HG02981 (cell line): ENCODE measurements around the gene TSGA10IP.

ENCODE experiments used
- ATAC-seq: cut with Tn5 transposase; IDR thresholded peaks from one replicate; pipeline ENCODE4 v1.9.1; 2021; ENCODE audit warnings: mild to moderate bottlenecking, moderate library complexity; ENCODE audit not compliant: unreplicated experiment

The TSGA10IP gene

GRCh38 chr11:65917434-65918210 is 27.7 kb upstream of the TSGA10IP start:
- no peak for ATAC-seq

DNA sequence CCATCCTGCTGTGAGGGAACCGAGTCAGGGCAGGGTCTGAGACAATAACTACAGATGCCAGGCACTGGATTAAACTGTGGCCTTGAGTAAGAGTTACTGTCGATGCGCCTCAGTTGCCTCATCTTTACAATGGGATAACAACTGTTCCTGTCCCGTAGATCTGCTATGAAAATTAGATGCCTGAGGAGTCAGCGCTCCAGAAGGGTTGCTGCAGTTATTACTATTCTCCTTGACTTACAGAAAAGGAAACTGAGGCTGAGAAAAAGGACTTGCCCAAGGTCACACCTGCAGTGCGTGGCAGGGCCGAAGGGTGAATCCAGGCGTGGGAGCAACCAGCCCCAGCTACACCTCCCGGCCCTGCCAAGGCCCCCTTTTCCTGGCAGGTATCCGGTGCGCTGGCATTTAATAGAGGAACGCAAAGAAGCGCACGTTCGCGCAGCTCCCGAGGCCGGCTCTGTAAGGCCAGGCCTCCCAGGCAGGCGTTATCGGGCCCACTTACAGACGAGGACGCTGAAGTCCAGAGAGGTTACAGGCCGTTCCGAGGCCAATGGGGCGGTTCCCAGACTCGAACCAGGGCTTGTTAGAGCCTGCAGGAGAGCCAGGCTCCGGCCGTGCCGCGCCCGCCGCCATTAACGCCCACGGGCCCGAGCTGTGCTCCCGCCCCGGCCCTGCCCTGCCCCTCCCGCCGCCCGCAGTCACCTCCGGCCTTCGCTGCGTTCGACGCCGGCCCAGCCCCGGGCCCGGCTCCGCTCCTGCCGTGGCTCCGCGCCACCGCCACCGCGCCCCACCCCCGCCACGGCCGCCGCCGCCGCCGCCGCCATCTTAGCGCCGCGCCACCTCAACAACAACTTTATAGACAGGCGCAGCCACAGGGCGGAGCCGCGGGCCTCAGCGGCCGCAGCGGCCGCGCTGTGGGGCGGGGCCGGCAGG is 26.8 kb upstream of the TSGA10IP start, which contains the start of gene C11orf68:
C11orf68 (minus strand) TSS at position 852 of the 930 bp plus-strand sequence; CDS start at position 821, 31 bp downstream.
- peak; percentile 55 for ATAC-seq

DNA sequence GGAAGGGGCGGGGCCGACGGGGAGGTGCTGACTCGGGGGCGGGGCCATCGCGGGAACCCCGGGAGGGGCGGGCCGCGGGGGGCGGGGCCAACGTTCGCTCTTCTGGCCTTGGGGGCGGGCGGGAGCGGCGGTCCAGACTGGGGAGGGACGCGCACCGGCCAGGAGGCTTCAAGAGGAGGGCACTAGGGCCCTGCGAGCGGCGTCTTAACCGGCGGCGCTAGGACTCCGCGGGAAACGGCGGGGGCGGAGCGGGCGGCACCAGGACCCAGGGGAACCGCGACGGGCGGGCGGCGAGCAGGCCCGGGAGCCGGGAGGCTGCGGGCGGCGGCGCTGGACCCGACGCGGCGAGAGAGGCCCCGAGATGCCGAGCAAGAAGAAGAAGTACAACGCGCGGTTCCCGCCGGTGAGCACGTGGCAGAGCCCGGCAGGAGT is 26.1 kb upstream of the TSGA10IP start, which contains the start of gene DRAP1:
DRAP1 (plus strand) TSS at position 286 of the 432 bp plus-strand sequence; CDS start at position 362, 76 bp downstream.
- ATAC-seq = peak; percentile 74

GRCh38 chr11:65919573-65920371 is 25.5 kb upstream of the TSGA10IP start:
- ATAC-seq = peak; percentile 33

DNA sequence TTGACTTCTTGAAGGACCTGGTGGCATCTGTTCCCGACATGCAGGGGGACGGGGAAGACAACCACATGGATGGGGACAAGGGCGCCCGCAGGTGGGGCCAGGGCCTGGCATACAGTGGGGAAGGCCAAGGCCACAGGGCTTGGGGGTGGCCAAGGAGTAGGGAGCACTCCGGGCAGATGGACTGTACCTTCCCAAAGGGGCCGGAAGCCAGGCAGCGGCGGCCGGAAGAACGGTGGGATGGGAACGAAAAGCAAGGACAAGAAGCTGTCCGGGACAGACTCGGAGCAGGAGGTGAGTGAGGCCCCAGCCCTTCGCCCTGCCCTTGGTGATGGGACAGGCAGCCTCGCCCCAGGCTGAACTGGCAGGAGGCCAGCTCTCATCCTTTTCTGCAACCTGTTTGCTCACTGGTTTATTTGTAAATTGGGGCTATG is 24.9 kb upstream of the TSGA10IP start:
- no peak for ATAC-seq

DNA sequence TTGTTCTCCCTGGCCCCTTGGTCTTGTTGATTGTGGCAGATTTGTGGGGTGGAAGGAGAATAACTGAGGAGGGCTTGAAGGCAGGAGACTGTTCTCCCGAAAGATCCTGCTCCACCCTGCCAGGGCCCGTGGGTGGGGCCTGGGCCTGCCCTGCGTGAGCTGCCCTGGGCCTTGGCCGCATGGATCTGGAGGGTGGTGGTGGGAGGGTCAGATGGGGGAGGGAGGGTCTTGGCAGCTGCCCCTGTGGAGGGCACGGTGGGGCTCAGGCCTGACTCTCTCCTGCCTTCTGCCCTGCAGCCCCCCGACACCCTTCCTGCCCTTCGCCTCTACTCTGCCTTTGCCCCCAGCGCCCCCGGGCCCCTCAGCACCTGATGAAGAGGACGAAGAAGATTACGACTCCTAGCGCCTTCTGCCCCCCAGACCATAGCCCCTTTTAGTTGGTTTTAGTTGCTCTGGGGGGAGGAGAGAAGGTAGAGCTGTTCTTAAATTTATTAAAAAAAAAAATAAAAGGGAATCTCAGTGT is 24.2 kb upstream of the TSGA10IP start:
- no peak for ATAC-seq

DNA sequence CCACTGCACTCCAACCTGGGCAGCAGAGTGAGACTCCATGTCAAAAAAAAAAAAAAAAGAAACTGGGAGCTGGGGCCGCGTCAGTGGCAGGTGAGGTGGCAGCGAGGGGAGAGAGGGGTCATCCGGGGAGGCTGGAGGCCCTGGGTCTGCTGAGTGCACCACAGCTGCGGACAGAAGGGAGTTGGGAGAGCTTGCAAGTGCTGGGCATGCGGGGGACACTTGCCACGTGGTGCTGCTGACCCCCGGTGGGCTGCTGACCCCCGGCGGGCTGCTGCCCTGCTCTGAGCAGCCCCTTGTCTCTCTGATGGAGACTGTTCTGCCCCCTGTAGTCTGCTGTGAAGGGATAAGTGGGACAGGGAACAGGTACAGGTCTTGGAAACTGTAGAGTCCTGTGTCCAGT is 23.4 kb upstream of the TSGA10IP start:
- ATAC-seq = no peak

- no peak for ATAC-seq
These were observed 22.7 kb upstream of the TSGA10IP start for GRCh38 chr11:65922565-65922964.

- ATAC-seq = no peak
These were observed 19.9 kb upstream of the TSGA10IP start for GRCh38 chr11:65925397-65925796.

DNA sequence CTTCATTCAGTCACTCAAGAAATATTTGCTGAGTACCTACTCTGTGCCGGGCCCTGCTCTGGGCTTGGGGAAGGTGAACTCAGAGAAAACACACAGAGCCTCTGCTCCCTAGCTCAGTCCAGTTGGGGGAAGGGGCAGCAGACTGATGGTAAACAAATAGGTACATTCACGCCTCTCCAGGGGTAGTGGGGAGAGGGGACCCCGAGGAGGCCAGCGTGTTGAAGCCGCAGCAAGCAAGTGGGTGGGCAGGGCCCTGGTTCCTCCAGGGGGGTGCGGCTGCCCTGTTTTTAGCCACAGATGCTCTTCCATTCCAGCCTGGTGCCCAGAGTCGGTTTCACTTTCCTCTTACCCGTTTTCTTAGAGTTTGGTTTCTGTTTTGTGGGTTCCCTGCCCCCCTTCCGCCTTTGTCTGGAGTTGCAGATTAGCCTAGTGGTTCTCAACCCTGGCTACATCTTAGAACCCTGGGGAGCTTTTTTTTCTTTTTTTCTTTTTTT is 17.3 kb upstream of the TSGA10IP start:
- ATAC-seq = peak; percentile 75

- ATAC-seq = no peak
These were observed 16.6 kb upstream of the TSGA10IP start for GRCh38 chr11:65928667-65929066.

GRCh38 chr11:65931773-65932557 is 13.3 kb upstream of the TSGA10IP start:
- no peak for ATAC-seq

- no peak for ATAC-seq
These were observed 12.7 kb upstream of the TSGA10IP start for GRCh38 chr11:65932558-65932919.

DNA sequence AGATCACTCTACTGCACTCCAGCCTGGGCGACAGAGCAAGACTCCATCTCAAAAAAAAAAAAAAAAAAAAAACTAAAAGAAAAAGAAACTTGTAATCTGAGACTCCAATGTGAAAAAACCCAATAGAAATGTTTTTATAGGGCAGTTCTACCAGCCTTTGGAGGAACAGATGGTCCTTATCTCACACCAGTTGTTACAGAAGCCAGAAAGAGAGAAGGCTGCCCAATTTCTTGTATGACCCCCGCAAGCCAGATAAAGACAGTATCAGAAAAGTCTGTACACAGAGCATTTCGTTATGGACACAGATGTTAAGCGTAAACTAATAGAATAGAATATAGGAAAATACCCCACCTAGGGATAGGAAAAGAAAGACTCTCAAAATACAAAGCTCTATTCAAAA is 11.3 kb upstream of the TSGA10IP start:
- no peak for ATAC-seq

DNA sequence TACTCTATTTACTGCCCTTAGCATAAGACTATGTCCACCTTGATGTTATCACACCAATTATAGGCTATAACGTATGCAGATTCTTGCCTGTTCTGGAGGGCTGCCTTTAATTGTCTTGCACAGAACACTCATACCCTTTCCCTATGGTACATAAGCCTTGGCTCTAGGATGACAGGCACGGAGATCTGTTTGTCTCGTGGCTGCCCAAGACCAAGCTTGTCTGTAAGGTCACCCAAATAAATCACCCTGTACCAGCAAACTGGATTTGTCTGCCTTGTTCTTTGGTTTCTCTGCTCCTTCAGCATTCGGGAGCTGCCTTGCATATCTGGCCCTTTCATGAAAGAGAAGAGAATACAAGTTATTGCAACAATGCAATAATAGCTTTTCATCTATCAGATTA is 7.5 kb upstream of the TSGA10IP start:
- no peak for ATAC-seq

DNA sequence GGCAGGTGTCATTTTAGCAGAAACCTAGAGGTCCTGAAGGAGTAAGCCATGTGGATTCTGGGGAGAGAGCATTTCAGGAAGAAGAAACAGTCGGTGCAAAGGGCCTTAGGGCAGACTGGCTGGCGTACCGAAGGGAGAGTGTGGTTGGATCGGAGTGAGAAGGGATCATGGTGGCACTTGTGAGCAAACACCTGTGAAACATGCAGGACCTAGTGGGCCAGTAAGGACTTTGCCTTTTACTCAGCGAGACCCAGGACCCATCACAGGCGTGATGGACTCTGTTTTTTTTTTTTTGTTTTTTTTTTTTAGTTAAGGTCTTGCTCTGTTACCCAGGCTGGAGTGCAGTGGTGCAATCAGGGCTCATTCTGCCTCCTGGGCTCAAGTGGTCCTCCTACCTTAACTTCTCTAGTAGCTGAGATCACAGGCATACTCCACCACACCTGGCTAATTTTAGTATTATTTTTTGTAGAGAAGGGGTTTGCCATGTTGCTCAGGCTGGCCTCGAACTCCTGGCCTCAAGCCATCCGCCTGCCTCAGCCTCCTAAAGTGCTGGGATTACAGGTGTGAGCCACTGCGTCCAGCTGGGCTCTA is 3.5 kb upstream of the TSGA10IP start:
- ATAC-seq = no peak

GRCh38 chr11:65942531-65942930 is 2.7 kb upstream of the TSGA10IP start:
- ATAC-seq = no peak

- ATAC-seq = no peak
These were observed 1.1 kb upstream of the TSGA10IP start for GRCh38 chr11:65944191-65944590.

DNA sequence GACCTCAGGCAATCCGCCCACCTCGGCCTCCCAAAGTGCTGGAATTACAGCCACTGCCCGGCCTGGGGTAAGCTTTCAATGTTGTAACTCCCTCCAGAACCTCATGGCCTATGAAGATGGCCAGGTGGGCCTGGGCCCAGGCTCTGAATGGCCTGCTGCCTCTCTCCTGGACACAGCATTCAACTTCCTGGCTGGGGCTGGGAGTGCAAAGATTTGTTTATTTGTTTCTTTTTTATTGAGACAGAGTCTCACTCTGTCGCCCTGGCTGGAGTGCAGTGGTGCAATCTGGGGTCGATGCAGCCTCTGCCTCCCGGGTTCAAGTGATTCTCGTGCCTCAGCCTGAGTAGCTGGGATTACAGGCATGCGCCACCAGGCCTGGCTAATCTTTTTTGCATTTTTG is 513 bp upstream of the TSGA10IP start:
- ATAC-seq = no peak
